Natural killer cell (primary cell): Measurements from ENCODE around the gene GREB1. TPM values are rescaled to one million over a fixed set of nuclear protein-coding genes. Genes with fewer than 3 reads are reported as not detected.
A peak's percentile ranks its signal among the peaks of the same experiment; 100 is the strongest.

ENCODE experiments used
- ATAC-seq, 3 donors: fragments of 150-1000 bp in 2 of 3; fragments of 200-7000 bp in 1 of 3; cut with Tn5 transposase; 1 replicate in 1 of 3; 2 replicates in 2 of 3; pipeline ENCODE4 v1.10.0; 2021; ENCODE audit warnings: mild to moderate bottlenecking in 2 of 3, moderate library complexity in 2 of 3
- DNase-seq, 2 donors: peaks; one replicate each; pipeline versions ENCODE4 v3.0.0 to v3.0.0-alpha.2; 2013 to 2021; ENCODE audit warnings: mixed read lengths in 1 of 2
- H3K27ac ChIP-seq: one replicate; pipeline ENCODE4 v1.5.1; 2013; ENCODE audit warnings: mild to moderate bottlenecking, low read length
- H3K27me3 ChIP-seq: one replicate; pipeline ENCODE4 v1.6.1; 2013; ENCODE audit warnings: low read length; ENCODE audit not compliant: control insufficient read depth, insufficient read depth
- H3K36me3 ChIP-seq: one replicate; pipeline ENCODE4 v1.6.1; 2013; ENCODE audit warnings: low read length; ENCODE audit not compliant: control insufficient read depth, insufficient read depth
- H3K4me1 ChIP-seq: one replicate; pipeline ENCODE4 v1.6.1; 2013; ENCODE audit warnings: low read length; ENCODE audit not compliant: control insufficient read depth, insufficient read depth
- H3K4me3 ChIP-seq: one replicate; pipeline ENCODE4 v1.5.1; 2013; ENCODE audit warnings: low read length
- H3K9me3 ChIP-seq: one replicate; pipeline ENCODE4 v1.6.1; 2013; ENCODE audit warnings: low read length; ENCODE audit not compliant: control insufficient read depth, insufficient read depth
- H3K27ac Mint-ChIP-seq, 2 donors: one replicate each; pipeline ENCODE4 v1.8.0; 2022; ENCODE audit warnings: mild to moderate bottlenecking in 2 of 2, mixed read lengths in 2 of 2, moderate library complexity in 1 of 2
- H3K27me3 Mint-ChIP-seq, 2 donors: one replicate each; pipeline ENCODE4 v1.8.0; 2022; ENCODE audit warnings: low read depth in 2 of 2, mixed read lengths in 2 of 2
- H3K36me3 Mint-ChIP-seq: one replicate; pipeline ENCODE4 v1.8.0; 2022; ENCODE audit warnings: mixed read lengths
- H3K4me1 Mint-ChIP-seq, 2 donors: one replicate each; pipeline ENCODE4 v1.8.0; 2022; ENCODE audit warnings: mixed read lengths in 2 of 2
- H3K4me3 Mint-ChIP-seq: one replicate; pipeline ENCODE4 v1.8.0; 2022; ENCODE audit warnings: mild to moderate bottlenecking, moderate library complexity, mixed read lengths
- H3K9me3 Mint-ChIP-seq, 2 donors: one replicate each; pipeline ENCODE4 v1.8.0; 2022; ENCODE audit warnings: mixed read lengths in 2 of 2
- CTCF ChIP-seq: fragments of 200-600 bp; IDR thresholded peaks from one replicate; pipeline ENCODE4 v1.8.0; 2022; ENCODE audit warnings: antibody characterized with exemption
- WGBS: methylation state at CpG from one replicate; pipeline ENCODE4 v1.1.7; 2013; ENCODE audit warnings: missing lambda C conversion rate; ENCODE audit not compliant: insufficient coverage; 5-methylcytosine and 5-hydroxymethylcytosine counted together
- intact Hi-C: fragments of 100-400 bp; cut with micrococcal nuclease; formaldehyde crosslinking; loops from one replicate; pipeline ENCODE4 v1.14.2; 2022
- total RNA-seq, 4 donors: library from RNA; stranded (reverse); fragments of 120-200 nt in 1 of 4; gene quantifications; one replicate each; pipeline versions ENCODE4 v1.2.3 to v1.2.4, GENCODE V29; 2013 to 2022

GREB1 gene
- total RNA-seq, 3 donors from 2014 or later (not counting 1 experiment from before 2014, with no cell fraction given): 0.85 to 2.5 (median 2.4) TPM

GRCh38 chr2:11669454-11670291 lies 135.8 kb downstream of the GREB1 start, which contains the start of gene NTSR2:
NTSR2 (minus strand) TSS chr2:11670195; CDS start chr2:11670129, 66 bp downstream.
- no peak within 1 kb of the TSS for H3K4me3 ChIP-seq
- peaks cover 0 to 5% of the 10 kb centered on the region in 2 donors for H3K4me1 Mint-ChIP-seq
- no peaks in the 10 kb centered on the region for H3K4me1 ChIP-seq
- no peaks in the 10 kb centered on the region for H3K9me3 ChIP-seq
- ATAC-seq (peak; percentile 68 to 94 (median 93)), DNase-seq (peak; percentile 25 to 46)
- H3K27me3 ChIP-seq: peaks cover 10% of the 10 kb centered on the region
- WGBS: 23% methylated on average over 90 of the region's 93 CpGs
- H3K4me3 Mint-ChIP-seq: no peak within 1 kb of the TSS
- no peaks in the 10 kb centered on the region for H3K36me3 Mint-ChIP-seq
- TF ChIP-seq CTCF: no peak
- no peaks in the 10 kb centered on the region for H3K9me3 Mint-ChIP-seq
- peaks cover 17 to 29% of the 10 kb centered on the region in 2 donors for H3K27me3 Mint-ChIP-seq
- H3K27ac ChIP-seq: no peak within 1 kb of the TSS
- no peaks in the 10 kb centered on the region for H3K36me3 ChIP-seq
- H3K27ac Mint-ChIP-seq: no peak within 1 kb of the TSS
- intact Hi-C loops: no loop called here

GRCh38 chr2:11672407-11672806 lies 138.6 kb downstream of the GREB1 start:
- ATAC-seq: no peak
- Mint-ChIP-seq H3K4me1 (peaks cover 0 to 5% of the 10 kb centered on the region in 2 donors), H3K27ac (no peak overlapping the region), H3K36me3 (no peaks in the 10 kb centered on the region), H3K27me3 (peaks cover 34 to 50% of the 10 kb centered on the region in 2 donors), H3K4me3 (no peak overlapping the region), H3K9me3 (no peaks in the 10 kb centered on the region)
- H3K27me3 ChIP-seq: peaks cover 18% of the 10 kb centered on the region
- no peaks in the 10 kb centered on the region for H3K36me3 ChIP-seq
- intact Hi-C loops: no loop called here
- H3K27ac ChIP-seq: no peak overlapping the region
- no peak for TF ChIP-seq CTCF
- no peak overlapping the region for H3K4me3 ChIP-seq
- no peak for DNase-seq
- 43% methylated on average over 2 of the region's 3 CpGs for WGBS
- no peaks in the 10 kb centered on the region for H3K9me3 ChIP-seq
- H3K4me1 ChIP-seq: no peaks in the 10 kb centered on the region

- Mint-ChIP-seq H3K36me3 (no peaks in the 10 kb centered on the region), H3K4me1 (no peaks in the 10 kb centered on the region), H3K27me3 (peaks cover 34 to 35% of the 10 kb centered on the region in 2 donors), H3K4me3 (no peak overlapping the region), H3K27ac (no peak overlapping the region), H3K9me3 (no peaks in the 10 kb centered on the region)
- intact Hi-C loops: no loop called here
- Histone ChIP-seq H3K27ac (no peak overlapping the region), H3K4me1 (no peaks in the 10 kb centered on the region), H3K9me3 (no peaks in the 10 kb centered on the region), H3K27me3 (peaks cover 15% of the 10 kb centered on the region), H3K4me3 (no peak overlapping the region), H3K36me3 (no peaks in the 10 kb centered on the region)
- DNase-seq (no peak), ATAC-seq (no peak)
- 82% methylated on average over 10 of the region's 10 CpGs for WGBS
- TF ChIP-seq CTCF: no peak
Measured at GRCh38 chr2:11674983-11675382, 141.1 kb downstream of the GREB1 start.
